ENCODE data around the gene ZNF177. TPM values are rescaled to one million over a fixed set of nuclear protein-coding genes. Genes with fewer than 3 reads are reported as not detected.
A peak's percentile ranks its signal among the peaks of the same experiment; 100 is the strongest.
"Not testable (repeated sequence)": the region's sequence is repeated elsewhere in the genome, so short reads cannot be mapped to it uniquely, and the experiment has no call there.

The ZNF177 gene
- total RNA-seq (2014; rRNA removed; shearing (Covaris generic)), result 3.3 and 14.8 TPM in 2 replicates

DNA sequence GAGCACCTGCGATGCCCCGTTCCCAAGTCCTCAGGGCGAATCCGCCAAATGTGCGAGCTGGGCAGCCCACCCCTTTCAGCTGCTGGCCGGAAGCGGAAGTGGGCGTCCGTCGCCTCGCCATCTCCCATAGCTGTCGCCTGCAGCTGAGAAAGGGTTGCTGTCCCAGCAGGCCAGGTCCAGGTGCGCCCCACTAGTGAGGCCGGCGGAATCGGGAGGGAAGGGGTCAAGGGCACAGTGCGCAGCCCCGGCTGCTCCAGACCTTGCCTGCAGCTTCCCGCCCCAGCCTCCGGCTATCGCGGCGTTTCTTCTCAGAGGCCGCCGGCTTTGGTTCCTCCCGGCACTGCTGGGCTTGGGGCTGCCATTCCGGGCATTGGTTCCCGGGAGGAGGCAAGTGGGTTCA is at the start of gene ZNF177:
Gene ZNF177, plus strand, starts transcription at position 109 of the 400 bp plus-strand sequence. CDS start 15,299 bp downstream, outside the sequence.
- no peak for DNase-seq (ENCODE audit: low spot score)

DNA sequence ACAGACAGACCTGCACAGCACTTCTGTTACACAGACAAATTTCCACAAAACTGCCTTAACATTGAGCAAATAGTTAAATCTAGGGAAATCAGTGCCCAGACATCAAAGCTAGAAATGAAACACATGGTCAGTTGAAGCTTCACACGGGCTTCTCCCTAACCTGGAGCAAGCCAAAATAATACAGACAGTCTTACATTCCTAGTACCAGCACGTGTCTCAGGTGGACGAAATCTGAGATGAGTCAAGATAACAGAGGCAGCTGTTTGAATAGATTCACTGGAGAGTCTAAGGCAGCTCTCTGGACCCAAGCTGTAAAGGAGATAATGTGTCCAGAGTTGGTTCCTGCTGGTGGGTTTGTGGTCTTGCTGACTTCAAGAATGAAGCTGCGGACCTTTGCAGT is 49.1 kb upstream of the ZNF177 start:
- DNase-seq (ENCODE audit: low spot score), result no peak

DNA sequence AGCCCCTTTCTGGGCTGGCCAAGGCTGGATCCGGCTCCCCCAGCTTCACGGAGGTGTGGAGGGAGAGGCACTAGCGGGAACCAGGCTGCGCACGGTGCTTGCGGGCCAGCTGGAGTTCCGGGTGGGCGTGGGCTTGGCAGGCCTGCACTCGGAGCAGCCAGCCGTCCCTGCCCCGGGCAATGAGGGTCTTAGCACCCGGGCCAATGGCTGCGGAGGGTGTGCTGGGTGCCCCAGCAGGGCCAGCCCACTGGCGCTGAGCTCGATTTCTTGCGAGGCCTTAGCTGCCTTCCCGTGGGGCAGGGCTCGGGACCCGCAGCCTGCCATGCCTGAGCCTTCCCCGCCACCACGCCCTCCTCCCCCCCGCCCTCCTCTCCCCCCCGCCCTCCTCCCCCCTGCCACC is 41.5 kb upstream of the ZNF177 start:
- no peak for DNase-seq (ENCODE audit: low spot score)

DNA sequence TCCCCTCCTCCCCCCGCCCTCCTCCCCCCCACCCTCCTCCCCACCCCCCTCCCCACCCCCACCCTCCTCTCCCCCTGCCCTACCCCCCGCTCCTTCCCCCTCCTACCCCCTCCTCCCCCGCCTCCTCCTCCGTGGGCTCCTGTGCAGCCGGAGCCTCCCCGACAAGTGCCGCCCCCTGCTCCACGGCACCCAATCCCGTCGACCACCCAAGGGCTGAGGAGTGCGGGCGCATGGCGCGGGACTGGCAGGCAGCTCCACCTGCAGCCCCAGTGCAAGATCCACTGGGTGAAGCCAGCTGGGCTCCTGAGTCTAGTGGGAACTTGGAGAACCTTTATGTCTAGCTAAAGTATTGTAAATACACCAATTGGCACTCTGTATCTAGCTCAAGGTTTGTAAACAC is 41.1 kb upstream of the ZNF177 start:
- DNase-seq (ENCODE audit: low spot score), result not testable (repeated sequence)

DNA sequence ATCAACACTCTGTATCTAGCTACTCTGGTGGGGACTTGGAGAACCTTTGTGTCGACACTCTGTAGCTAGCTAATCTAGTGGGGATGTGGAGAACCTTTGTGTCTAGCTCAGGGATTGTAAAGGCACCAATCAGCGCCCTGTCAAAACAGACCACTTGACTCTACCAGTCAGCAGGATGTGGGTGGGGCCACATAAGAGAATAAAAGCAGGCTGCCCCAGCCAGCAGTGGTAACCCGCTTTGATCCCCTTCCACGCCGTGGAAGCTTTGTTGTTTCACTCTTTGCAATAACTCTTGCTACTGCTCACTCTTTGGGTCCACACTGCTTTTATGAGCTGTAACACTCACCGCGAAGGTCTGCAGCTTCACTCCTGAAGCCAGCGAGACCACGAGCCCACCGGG is 40.6 kb upstream of the ZNF177 start:
- not testable (repeated sequence) for DNase-seq (ENCODE audit: low spot score)

DNA sequence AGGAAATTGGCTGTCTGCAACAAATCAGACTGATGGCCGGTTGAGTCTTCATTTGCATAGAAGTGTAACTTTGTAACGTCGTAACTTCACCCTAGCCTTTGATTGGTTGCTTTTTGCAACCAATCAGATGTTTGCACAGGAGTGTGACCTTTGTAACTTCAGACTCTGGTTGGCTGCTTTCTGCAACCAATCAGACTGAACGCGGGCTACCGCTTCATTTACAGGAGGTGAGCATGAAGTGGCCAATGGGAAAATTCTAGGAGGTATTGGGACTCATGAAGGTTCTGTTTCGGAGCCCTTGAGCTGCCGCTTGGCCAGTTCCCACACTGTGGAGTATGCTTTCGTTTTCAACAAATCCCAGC is 39.3 kb upstream of the ZNF177 start:
- DNase-seq (ENCODE audit: low spot score), result peak; percentile 83

DNA sequence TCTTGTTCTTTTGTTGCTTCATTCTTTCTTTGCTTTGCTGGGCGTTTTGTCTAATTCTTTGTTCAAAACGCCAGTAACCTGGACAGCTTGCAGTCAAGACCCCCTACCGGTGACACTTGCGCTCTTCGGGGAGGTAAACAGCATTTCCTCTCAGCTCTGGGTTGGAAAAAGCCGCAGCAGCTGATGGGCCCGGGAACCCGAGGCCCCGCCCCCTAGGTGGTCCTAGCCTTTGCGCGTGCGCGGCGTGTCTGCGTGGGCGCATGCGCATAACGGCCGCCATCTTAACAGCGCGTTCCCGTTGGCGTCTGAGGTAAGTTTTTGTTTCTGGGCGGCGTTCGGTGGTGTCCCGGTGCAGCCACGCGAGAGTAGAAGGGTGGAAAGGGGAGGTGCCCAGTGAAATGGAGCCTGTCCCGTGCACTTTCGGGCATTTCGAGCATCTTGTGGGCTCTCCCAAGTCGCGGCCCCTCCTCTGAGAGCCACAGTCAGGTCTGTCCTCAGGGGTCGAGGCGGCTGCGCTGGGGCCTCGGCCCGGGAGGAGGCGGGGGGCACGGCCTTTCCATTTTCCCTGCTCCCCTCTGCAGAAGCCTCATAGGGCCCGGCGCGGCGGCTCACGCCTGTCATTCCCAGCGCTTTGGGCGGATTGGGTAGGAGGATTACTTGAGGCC is 38.8 kb upstream of the ZNF177 start, which contains the start of gene ZNF559:
Gene ZNF559, plus strand, starts transcription at position 261 of the 665 bp plus-strand sequence. CDS start 14,371 bp downstream, outside the sequence.
- peak; percentile 95 for DNase-seq (ENCODE audit: low spot score)

DNA sequence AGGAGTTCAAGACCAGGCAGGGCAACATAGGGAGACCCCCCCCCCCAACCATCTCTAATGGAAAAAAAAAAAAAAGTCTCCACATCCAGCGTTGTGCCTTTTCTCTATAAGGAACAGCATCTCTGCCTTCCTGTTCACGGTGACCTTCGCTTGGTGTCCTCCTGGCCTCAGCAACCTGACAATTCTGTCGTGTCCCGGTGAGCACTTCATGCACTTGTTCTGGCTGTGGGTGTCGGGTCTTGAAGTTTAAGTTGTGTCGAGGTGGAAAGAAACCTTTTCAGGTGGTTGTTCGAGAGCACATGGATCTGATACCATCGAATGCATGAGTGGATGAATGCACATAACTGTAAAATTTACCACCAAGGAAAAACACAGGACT is 38.2 kb upstream of the ZNF177 start:
- no peak for DNase-seq (ENCODE audit: low spot score)

DNA sequence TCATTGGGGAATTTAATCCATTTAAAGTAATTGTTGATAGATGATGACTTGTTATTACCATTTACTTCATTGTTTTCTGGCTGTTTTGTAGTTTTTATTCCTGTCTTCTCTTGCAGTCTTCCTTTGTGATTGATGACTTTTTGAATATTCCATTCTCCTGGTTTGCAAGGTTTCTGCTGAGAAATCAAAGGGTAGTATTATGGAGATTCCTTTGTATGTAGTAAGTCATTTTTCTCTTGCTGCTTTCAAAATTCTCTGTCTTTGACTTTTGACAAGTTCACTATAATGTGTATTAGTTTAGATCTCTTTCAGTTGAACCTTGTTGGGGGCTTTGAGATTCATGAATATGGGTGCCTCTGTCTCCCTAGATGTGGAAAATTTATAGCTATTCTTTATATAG is 32.8 kb upstream of the ZNF177 start:
- no peak for DNase-seq (ENCODE audit: low spot score)

DNA sequence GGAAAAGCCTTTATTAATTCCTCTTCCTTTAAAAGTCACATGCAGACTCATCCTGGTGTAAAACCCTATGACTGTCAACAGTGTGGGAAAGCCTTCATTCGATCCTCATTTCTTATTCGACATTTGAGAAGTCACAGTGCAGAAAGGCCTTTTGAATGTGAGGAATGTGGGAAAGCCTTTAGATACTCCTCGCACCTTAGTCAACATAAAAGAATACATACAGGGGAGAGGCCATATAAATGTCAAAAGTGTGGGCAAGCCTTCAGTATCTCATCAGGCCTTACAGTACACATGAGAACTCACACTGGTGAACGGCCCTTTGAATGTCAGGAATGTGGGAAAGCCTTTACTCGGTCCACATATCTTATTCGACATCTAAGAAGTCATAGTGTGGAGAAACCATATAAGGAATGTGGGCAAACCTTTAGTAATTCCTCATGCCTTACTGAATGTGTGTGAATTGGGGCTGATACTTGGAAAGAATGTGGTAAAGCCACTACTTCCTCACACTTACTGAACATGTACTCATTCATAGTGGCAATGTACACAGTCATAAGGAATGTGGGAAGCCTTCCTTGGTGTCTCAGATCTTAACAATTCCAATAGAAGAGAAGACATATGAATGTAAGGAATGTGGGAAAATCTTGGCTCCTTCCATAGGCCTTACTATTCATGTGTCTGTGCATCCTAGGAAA is 20.1 kb upstream of the ZNF177 start:
- DNase-seq (ENCODE audit: low spot score), result peak; percentile 6

DNA sequence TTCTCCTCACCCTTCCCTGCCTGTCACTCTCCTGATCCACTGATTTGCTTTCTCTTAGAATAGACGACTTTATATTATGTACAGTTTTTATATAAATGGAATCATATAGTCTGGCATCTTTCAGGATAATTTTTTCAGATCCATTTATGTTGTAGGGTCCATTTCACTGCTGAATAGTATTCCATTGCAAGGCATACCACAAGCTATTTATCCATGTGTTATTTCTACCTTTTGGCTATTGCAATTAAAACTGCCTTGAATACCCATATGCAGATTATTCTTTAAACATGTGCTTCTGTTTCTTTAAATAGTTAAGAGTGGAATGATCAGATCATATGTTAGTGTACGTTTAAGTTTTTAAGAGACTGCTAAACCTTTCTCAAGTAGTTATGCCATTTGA is 17.8 kb upstream of the ZNF177 start:
- DNase-seq (ENCODE audit: low spot score), result no peak

DNA sequence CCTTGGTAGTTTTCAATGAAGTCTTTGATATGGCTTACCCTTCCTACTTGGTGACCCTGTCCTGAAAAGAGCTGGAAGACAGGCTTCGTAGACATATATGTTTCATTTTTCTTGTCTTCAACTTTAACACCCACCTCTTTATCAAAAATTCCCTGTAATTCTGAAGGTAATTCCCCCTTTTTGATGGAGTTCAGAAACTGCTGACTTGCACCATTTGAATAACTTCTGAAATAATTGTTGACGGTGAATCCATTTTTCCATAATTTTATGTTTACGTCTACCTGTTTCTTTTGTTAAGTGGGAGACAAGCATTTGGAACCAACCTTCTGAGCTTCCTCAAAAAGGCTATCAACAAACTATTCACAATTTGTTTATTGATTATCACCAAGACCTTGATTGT is 14.6 kb upstream of the ZNF177 start:
- DNase-seq (ENCODE audit: low spot score), result no peak

DNA sequence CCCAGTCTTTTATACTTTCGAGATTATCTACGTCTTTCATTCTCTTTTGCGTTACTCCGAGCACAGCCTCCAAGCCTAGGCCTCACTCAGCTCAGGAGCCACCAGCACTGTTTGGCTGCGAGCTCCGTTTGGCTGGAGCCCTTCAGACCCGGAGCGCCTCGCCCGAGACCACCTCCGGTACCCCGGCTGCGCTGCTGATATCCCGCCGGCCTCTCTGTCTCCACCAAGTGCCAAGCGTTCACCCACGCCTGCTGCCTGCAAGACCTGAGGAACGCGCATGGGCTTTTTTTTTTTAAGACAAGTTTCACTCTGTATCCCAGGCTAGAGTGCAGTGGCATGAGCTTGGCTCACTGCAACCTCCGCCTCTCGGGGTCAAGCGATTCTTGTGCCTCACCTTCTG is 14.1 kb upstream of the ZNF177 start:
- no peak for DNase-seq (ENCODE audit: low spot score)

DNA sequence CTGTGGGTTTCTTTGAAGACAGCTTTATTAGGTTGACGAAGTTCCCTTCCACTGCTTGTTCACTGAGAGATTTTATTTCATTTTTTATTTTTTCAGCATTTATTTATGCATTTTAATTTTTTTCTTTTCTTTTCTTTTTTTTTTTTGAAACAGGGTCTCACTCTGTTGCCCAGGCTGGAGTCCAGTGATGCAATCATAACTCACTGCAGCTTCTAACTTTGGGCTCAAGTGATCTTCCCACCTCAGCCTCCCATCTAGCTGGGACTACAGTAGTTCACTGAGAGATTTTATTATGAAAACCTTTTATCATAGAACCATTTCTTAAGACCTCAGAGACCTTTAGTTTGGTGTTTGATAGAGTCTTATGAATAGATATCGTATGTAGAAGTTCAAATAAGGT is 10.3 kb upstream of the ZNF177 start:
- DNase-seq (ENCODE audit: low spot score), result no peak

DNA sequence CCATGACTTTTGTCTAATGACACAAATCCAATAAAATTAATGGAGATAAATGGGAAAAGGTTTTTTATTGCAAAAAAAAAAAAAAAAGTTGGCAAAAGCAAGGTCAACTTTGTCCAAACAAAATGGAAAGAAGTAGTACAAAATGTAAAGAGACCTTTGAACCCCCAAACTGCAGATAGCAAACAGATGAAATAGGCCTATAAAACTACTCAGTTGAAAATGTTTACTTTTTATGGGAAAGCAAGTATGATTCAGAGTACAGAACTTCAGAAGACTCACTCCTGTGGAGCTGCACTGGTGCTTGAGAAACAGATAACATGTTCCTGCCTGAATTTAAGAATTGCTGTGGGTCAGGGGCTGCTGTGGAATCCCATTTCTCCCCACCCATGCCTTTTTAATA is 9.8 kb upstream of the ZNF177 start:
- no peak for DNase-seq (ENCODE audit: low spot score)

DNA sequence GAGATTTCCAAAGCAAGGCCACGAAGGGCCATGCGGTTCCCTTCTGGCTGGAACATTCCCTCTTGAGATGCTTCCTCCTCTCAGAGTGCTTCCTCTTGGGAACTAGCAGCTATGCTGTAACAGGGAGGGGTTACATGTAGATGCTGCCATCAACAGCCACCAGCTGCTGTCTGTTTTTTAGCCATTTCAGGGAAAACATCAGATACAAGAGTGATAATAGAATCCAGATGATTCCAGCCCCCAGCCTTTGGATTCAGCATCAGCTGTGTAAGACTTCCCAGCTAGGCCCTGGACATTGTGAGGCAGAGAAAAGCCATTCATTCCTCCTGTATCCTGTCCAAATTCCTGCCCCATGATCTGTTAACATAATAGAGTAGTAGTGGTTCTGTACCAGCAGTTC is 8.2 kb upstream of the ZNF177 start:
- DNase-seq (ENCODE audit: low spot score), result no peak

DNA sequence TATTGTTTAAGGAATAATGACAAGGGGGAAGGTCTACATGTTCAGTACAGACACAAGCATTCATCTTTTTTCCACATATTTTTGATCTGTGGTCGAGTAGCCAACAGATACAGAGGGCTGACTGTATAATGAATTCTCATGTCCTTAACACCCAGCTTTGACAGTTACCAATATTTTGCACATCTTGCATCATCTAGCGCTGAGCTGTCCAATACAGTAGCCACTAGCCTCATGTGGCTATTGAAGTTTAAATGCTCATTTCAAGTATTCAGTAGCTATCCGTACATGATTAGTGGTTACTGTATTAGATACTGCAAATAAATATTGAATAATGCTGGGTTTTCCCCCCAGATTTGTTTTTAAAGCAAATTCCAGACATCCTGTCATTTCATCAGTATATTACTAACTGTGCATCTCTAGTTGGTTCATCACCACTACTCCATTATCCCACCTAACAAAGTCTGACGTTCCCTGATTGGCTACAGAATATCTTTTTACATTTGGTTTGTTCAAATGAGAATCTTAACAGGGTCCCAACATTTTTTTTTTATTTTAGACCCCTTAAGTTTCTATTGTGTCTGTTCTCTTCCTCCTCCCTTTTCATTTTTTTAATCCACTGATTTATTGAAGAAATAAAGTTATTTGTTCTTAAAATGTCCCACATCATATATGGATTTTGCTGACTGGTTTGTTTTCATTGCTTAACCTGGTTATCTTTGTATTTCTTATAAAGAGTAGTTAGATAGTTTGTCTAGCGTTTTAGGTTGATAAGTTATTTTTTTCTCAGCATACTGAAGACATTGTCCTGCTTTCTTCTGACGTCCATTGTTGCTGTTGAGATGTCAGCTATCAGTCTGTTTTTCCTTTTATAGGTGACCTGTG is 8.2 kb downstream of the ZNF177 start:
- DNase-seq (ENCODE audit: low spot score), result no peak

DNA sequence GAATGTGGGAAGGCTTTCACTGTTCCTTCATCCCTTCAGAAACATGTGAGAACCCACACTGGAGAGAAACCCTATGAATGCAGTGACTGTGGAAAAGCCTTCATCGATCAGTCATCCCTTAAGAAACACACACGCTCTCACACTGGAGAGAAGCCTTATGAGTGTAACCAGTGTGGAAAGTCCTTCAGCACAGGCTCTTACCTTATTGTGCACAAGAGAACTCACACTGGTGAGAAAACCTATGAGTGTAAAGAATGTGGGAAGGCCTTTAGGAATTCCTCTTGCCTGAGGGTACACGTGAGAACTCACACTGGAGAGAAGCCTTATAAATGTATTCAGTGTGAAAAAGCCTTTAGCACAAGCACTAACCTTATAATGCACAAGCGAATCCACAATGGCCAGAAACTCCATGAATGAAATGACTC is 18.6 kb downstream of the ZNF177 start:
- DNase-seq (ENCODE audit: low spot score), result no peak

DNA sequence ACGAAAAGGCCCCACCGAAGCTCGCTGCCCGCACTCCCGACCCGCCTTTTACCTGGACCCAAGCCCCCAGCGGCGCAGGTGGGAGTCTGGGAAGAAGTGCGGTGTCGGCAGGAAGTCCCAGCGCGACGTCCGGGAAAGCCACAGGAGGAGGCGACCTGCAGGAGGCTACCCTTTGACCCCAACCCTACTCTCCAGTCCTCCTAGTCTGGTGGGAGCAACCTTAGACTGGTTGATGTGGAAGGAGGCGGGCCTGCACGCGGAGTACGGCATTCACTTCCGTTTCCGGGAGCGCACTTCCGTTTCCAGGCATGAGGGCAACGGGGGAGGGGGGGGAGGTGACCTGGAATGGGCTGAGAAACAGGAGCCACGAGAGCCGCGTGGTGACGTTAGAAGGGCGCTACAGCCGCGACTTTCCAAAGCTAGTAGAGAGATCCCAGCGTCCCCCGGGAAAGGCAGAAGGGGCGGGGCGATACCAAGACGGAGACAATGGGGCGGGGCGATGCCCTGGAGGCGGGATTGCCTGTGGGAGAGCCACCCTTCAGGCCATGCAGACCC is 44.1 kb downstream of the ZNF177 start:
- peak; percentile 35 for DNase-seq (ENCODE audit: low spot score)

DNA sequence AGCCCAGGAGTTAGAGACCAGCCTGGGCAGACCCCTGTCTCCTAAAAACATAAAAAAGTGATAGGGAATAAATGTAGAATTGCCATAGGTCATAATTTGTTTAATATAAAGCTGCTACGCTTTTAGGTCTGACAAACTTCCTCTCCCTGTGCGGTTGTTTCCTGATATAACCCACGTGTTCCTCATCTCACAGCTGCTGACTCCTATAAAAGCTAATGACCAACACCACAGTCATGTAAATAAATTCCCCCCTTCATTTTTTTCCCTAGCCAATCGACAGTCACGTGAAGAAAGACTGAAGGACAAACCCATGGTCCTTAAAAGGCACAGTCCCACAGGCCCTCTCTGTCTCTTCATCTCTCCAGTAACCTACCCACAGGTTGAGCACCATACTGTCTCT is 45.0 kb downstream of the ZNF177 start:
- DNase-seq (ENCODE audit: low spot score), result no peak

DNA sequence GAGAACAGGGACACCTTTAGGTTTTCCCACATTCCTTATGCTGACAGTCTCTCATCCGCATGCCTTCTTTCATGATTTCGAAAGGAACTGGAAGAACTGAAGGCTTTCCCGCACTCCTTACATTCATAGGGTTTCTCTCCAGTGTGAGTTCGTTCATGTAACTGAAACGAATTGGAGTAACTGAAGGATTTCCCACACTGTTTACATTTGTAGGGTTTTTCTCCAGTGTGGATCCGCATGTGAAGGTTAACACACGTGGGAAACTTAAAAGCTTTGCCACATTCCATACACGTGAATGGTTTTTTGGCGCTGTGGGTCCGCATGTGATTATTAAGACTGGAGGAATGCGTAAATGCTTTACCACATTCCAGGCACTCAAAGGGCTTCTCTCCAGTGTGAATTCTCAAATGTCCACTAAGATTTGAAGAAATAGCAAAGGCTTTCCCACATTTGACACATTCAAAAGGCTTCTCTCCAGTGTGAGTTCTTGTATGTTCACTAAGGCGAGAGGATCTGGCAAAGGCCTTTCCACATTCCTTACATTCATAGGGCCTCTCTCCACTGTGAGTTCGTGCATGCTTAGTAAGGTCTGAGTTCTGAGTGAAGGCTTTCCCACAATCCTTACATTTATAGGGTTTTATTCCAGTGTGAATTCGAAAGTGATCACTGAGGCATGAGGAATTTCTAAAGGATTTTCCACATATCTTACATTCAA is 50.6 kb downstream of the ZNF177 start:
- DNase-seq (ENCODE audit: low spot score), result no peak

DNA sequence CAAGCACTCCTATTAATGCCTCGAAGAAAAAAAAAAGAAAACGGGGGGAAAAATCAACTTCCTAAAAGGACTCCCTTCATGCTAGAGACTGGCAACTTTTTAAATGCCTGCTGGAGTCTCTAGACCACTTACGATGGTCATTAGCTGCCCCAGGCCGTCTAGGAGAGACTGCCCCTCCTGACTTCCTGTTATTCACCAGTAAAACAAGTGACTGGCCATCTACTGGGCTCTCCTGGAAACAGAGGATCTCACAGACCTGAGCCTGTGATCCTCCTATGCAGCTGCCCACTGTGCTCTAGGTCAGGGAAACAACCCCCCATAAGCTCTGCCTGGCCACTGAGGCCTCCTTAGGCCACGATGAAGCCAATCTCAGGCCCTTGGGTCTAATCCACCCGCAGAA is 65.1 kb downstream of the ZNF177 start:
- no peak for DNase-seq (ENCODE audit: low spot score)

All from A172 (cell line).